ENCODE measurements around the gene SUN3.

- TF ChIP-seq CTCF (IDR thresholded peaks at IDR 0.05; ENCODE audit: low read length) (no peak), EZH2 (optimal IDR thresholded peaks at IDR 0.05; ENCODE audit: low read depth, low read length) (no peak)
These were observed at the start of gene SUN3 for GRCh38 chr7:48028938-48029337.

Data from MM.1S (cell line).